Measurements from ENCODE around the gene PRR22.

PRR22 gene

DNA sequence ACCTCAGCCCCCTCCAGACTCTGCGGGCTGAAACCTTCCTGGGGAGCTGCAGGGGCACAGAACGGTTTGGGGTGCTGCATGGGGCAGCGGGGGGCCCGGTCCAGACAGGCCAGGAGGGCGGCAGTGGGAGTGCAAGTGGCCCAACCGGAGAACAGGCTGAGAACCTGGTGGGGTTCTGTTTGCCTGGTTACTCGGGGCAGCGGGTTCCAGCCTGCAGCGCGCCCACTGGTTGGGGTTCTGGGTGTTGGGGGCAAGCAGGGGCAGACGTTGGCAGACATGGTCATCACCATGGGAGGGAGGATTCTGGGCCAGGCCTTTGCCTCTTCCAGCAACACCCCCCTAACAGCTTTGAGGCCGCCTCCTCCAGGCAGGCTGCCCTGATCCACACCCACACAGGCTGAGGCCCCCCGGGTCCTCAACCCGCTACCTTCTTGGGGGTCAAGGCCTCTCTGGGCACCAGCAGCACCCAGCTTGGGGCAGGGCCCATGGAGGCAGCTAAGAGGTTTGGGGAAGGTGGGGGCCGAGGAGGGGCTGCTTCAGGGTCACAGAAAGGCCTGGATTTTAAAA, at the start of gene PRR22:
Gene PRR22 (minus strand): TSS at position 166 of the 567 bp plus-strand sequence. CDS start 86 bp downstream, at position 80.
- Mint-ChIP-seq H3K9me3 (no peaks in the 10 kb centered on the region), H3K27ac (no peak within 1 kb of the TSS), H3K4me1 (ENCODE audit: low read depth) (peaks cover 12% of the 10 kb centered on the region), H3K27me3 (no peaks in the 10 kb centered on the region), H3K4me3 (no peak within 1 kb of the TSS), H3K36me3 (ENCODE audit: low read depth) (peaks cover 29% of the 10 kb centered on the region)

DNA sequence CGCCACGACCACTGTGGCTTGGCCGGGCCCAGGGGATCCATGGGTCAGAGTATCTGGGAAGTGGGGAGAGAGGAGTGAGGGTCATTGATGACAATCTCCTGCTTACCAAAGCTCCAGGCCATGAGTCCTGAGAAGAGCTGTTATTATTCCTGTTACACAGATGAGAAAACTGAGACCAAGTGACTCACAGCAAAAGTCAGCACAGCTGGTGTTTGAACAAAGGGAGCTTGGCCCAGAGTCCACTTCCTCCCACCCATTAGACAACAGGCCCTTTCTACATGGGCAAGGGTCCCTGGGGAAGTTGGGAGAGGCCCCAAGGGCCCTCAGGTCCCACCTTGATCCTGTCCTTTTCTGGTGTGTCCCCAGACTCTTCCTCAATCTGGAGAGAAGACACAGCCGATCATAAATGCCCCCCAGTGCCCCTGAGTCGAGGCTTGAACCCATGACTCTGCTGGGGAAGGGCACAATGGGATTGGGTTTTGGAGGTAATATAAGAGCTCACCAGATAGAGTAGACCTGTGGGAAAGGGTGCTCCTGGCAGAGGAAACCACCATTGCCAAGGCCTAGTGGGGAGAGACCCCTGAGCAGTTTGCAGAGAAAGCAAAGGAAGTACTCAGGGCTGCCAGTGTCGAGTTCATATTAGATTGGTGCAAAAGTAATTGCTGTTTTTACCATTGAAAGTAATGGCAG, 48.1 kb upstream of the PRR22 start:
- H3K4me3 Mint-ChIP-seq: no peak overlapping the region
- no peaks in the 10 kb centered on the region for H3K9me3 Mint-ChIP-seq
- no peak overlapping the region for H3K27ac Mint-ChIP-seq
- H3K36me3 Mint-ChIP-seq (ENCODE audit: low read depth): no peaks in the 10 kb centered on the region
- peaks cover 4% of the 10 kb centered on the region for H3K27me3 Mint-ChIP-seq
- peaks cover 13% of the 10 kb centered on the region for H3K4me1 Mint-ChIP-seq (ENCODE audit: low read depth)

GRCh38 chr19:5832061-5832460, 47.5 kb upstream of the PRR22 start:
- H3K4me1 Mint-ChIP-seq (ENCODE audit: low read depth): peaks cover 11% of the 10 kb centered on the region
- no peak overlapping the region for H3K27ac Mint-ChIP-seq
- no peaks in the 10 kb centered on the region for H3K36me3 Mint-ChIP-seq (ENCODE audit: low read depth)
- H3K9me3 Mint-ChIP-seq: no peaks in the 10 kb centered on the region
- H3K4me3 Mint-ChIP-seq: no peak overlapping the region
- peaks cover under 1% of the 10 kb centered on the region for H3K27me3 Mint-ChIP-seq

- Mint-ChIP-seq H3K36me3 (ENCODE audit: low read depth) (no peaks in the 10 kb centered on the region), H3K4me3 (no peak overlapping the region), H3K27ac (no peak overlapping the region), H3K27me3 (no peaks in the 10 kb centered on the region), H3K9me3 (no peaks in the 10 kb centered on the region), H3K4me1 (ENCODE audit: low read depth) (peaks cover 17% of the 10 kb centered on the region)
These were observed 46.6 kb upstream of the PRR22 start for GRCh38 chr19:5831159-5831558.

DNA sequence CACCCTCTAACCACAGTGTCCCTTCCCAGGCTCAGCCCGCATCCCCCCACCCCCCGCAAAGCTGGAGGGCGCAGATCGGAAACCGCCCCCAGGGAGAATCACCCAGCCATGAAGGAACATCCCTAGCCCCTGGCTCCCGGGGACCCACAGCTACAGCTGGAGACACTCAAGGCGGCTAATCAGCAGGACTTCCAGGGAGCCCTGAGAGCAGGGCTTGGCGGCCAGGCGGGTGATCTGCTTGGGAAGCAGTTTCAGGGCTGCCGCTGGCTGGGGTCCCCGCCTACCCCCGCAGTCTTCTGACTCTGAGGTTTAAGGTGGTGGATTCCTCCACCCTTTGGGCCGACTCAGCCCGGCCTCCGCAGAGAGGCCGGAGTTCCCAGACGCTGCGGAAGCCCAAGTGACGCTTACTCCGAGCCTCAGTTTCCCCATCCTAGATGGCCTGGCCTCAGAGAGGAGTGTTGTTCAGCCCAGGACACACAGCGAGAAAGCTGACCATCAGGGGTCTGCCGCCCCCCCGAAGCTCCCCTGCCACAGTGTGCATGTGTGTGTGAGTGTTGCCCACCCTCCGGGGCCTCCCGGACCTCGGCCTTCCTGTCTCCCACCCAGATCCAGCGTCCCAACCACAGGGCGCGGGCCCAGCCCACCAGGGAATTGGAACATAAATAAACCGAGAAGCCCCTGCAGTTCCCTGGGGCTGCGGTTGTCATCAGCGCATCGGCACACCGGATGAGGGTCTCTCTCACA, 45.2 kb upstream of the PRR22 start:
- no peaks in the 10 kb centered on the region for H3K27me3 Mint-ChIP-seq
- H3K4me3 Mint-ChIP-seq: peak overlapping the region; percentile 96
- H3K9me3 Mint-ChIP-seq: no peaks in the 10 kb centered on the region
- H3K36me3 Mint-ChIP-seq (ENCODE audit: low read depth): no peaks in the 10 kb centered on the region
- peaks cover 17% of the 10 kb centered on the region for H3K4me1 Mint-ChIP-seq (ENCODE audit: low read depth)
- no peak overlapping the region for H3K27ac Mint-ChIP-seq

- no peaks in the 10 kb centered on the region for H3K27me3 Mint-ChIP-seq
These were observed 44.4 kb upstream of the PRR22 start for GRCh38 chr19:5828661-5829566.

GRCh38 chr19:5827891-5828660, 43.5 kb upstream of the PRR22 start:
- H3K4me1 Mint-ChIP-seq (ENCODE audit: low read depth): peaks cover 17% of the 10 kb centered on the region
- no peaks in the 10 kb centered on the region for H3K36me3 Mint-ChIP-seq (ENCODE audit: low read depth)
- no peaks in the 10 kb centered on the region for H3K9me3 Mint-ChIP-seq
- H3K4me3 Mint-ChIP-seq: peak overlapping the region; percentile 96
- no peaks in the 10 kb centered on the region for H3K27me3 Mint-ChIP-seq
- peak overlapping the region; percentile 99 for H3K27ac Mint-ChIP-seq

More at GRCh38 chr19:5828661-5829566, 44.4 kb upstream of the PRR22 start:
- Mint-ChIP-seq H3K4me3 (peak overlapping the region; percentile 96), H3K9me3 (no peaks in the 10 kb centered on the region), H3K4me1 (ENCODE audit: low read depth) (peaks cover 17% of the 10 kb centered on the region), H3K27ac (peak overlapping the region; percentile 99), H3K36me3 (ENCODE audit: low read depth) (no peaks in the 10 kb centered on the region)

DNA sequence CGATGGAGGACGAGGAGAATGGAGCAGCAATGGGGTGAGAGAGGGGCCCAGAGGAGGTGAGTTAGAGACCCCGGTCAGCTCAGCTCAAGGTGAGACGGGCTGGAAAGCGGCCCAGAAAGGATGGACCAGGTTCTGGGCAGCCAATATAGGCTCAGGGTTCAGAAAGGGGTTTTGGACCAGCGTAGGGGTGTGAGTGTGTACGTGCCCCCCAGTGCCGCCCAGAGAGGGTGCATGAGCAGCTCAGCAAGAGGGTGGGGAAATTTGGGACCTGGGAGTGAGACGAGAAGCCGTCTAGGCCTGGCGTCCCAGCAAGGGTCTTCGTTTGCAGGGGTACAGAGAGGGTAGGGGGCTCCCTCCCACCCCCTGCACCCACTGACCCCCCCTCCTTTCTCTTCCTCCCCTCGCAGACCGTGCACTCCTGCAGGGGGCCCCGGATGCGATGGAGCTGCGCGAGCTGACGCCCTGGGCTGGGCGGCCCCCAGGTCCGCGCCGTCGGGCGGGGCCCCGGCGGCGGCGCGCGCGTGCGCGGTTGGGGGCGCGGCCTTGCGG, 42.9 kb upstream of the PRR22 start:
- Mint-ChIP-seq H3K4me1 (ENCODE audit: low read depth) (peaks cover 17% of the 10 kb centered on the region), H3K9me3 (no peaks in the 10 kb centered on the region), H3K4me3 (peak overlapping the region; percentile 96), H3K36me3 (ENCODE audit: low read depth) (no peaks in the 10 kb centered on the region), H3K27me3 (no peaks in the 10 kb centered on the region), H3K27ac (peak overlapping the region; percentile 83)

GRCh38 chr19:5826531-5827341, 42.2 kb upstream of the PRR22 start:
- Mint-ChIP-seq H3K27ac (peak overlapping the region; percentile 83), H3K36me3 (ENCODE audit: low read depth) (no peaks in the 10 kb centered on the region), H3K4me3 (peak overlapping the region; percentile 96), H3K4me1 (ENCODE audit: low read depth) (peaks cover 17% of the 10 kb centered on the region), H3K9me3 (no peaks in the 10 kb centered on the region), H3K27me3 (no peaks in the 10 kb centered on the region)

DNA sequence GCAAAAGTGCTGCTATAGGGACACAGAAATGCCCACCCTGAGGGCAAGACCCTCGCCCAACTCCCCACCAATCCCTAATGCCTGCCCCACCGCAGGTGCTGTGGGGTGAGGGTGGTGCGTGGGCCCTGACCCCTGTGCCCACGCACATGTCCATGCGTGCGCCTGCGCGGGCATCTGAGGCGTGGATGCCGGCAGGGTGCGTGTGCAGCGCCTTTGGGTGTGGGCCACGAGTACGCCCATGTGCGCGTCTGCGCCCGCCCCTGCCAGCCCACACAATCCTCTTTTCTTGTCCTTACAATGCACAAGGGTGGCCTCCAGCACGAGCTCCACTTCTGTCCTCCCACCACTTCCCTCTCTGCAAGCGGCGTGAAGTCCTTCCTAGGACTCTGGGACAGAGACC, 40.6 kb upstream of the PRR22 start:
- Mint-ChIP-seq H3K36me3 (ENCODE audit: low read depth) (no peaks in the 10 kb centered on the region), H3K27ac (no peak overlapping the region), H3K9me3 (no peaks in the 10 kb centered on the region), H3K27me3 (no peaks in the 10 kb centered on the region), H3K4me3 (no peak overlapping the region), H3K4me1 (ENCODE audit: low read depth) (peaks cover 15% of the 10 kb centered on the region)

GRCh38 chr19:5824751-5825150, 40.2 kb upstream of the PRR22 start:
- no peak overlapping the region for H3K27ac Mint-ChIP-seq
- no peaks in the 10 kb centered on the region for H3K36me3 Mint-ChIP-seq (ENCODE audit: low read depth)
- peaks cover 12% of the 10 kb centered on the region for H3K4me1 Mint-ChIP-seq (ENCODE audit: low read depth)
- H3K4me3 Mint-ChIP-seq: no peak overlapping the region
- H3K9me3 Mint-ChIP-seq: no peaks in the 10 kb centered on the region
- no peaks in the 10 kb centered on the region for H3K27me3 Mint-ChIP-seq

GRCh38 chr19:5823579-5824281, 39.2 kb upstream of the PRR22 start:
- H3K36me3 Mint-ChIP-seq (ENCODE audit: low read depth): no peaks in the 10 kb centered on the region
- H3K4me3 Mint-ChIP-seq: no peak overlapping the region
- no peak overlapping the region for H3K27ac Mint-ChIP-seq
- H3K27me3 Mint-ChIP-seq: no peaks in the 10 kb centered on the region
- no peaks in the 10 kb centered on the region for H3K9me3 Mint-ChIP-seq
- peaks cover 12% of the 10 kb centered on the region for H3K4me1 Mint-ChIP-seq (ENCODE audit: low read depth)
